Measurements from ENCODE around the gene LRRC59.

The LRRC59 gene

GRCh38 chr17:50397111-50397918, at the start of gene LRRC59:
Gene LRRC59, minus strand, starts transcription at chr17:50397523. Its CDS starts 206 bp downstream, at chr17:50397317.
- peak; percentile 59 for DNase-seq (ENCODE audit: low read depth)
- in situ Hi-C loops (cut with HindIII; ENCODE audit: low sequenced_read_pairs), result no loop called here
- TF ChIP-seq, protein P1, sequence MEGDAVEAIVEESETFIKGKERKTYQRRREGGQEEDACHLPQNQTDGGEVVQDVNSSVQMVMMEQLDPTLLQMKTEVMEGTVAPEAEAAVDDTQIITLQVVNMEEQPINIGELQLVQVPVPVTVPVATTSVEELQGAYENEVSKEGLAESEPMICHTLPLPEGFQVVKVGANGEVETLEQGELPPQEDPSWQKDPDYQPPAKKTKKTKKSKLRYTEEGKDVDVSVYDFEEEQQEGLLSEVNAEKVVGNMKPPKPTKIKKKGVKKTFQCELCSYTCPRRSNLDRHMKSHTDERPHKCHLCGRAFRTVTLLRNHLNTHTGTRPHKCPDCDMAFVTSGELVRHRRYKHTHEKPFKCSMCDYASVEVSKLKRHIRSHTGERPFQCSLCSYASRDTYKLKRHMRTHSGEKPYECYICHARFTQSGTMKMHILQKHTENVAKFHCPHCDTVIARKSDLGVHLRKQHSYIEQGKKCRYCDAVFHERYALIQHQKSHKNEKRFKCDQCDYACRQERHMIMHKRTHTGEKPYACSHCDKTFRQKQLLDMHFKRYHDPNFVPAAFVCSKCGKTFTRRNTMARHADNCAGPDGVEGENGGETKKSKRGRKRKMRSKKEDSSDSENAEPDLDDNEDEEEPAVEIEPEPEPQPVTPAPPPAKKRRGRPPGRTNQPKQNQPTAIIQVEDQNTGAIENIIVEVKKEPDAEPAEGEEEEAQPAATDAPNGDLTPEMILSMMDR (IDR thresholded peaks at IDR 0.05; ENCODE audit: low read depth, low read length, missing control alignments), result peak; percentile 89
- H3K4me3 ChIP-seq (ENCODE audit: low read depth, low read length), result peak within 1 kb of the TSS; percentile 88

DNA sequence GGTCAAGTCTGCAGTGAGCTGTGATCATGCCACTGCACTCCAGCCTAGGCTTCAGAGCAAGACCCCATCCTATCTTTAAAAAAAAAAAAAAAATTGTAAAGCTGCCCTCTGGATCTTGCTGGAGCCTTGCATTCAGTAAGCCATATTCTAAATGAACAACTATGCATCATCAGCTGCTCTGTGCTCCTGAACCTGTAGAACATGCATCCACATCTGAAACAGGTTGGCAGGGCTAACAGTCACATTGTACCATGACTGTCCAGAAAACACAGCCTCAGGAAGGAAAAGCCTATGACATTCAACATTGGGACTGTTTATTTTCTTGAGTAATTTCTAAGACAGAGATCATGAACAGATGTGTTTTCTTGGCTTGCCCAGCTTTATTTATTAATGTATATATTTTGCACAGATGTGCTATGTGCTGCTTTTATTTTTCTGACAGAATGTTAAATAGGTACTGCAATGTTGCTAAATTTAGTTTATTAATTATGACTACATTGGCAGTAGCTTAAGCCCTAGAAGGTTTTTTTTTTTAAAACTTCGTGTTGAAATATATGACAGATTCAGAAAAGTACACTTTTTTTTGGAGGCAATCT, 48.5 kb upstream of the LRRC59 start:
- DNase-seq (ENCODE audit: low read depth), result no peak
- in situ Hi-C loops (cut with HindIII; ENCODE audit: low sequenced_read_pairs), result no loop called here
- TF ChIP-seq, protein P1 (IDR thresholded peaks at IDR 0.05; ENCODE audit: low read depth, low read length, missing control alignments), result no peak
- no peak overlapping the region for H3K4me3 ChIP-seq (ENCODE audit: low read depth, low read length)

DNA sequence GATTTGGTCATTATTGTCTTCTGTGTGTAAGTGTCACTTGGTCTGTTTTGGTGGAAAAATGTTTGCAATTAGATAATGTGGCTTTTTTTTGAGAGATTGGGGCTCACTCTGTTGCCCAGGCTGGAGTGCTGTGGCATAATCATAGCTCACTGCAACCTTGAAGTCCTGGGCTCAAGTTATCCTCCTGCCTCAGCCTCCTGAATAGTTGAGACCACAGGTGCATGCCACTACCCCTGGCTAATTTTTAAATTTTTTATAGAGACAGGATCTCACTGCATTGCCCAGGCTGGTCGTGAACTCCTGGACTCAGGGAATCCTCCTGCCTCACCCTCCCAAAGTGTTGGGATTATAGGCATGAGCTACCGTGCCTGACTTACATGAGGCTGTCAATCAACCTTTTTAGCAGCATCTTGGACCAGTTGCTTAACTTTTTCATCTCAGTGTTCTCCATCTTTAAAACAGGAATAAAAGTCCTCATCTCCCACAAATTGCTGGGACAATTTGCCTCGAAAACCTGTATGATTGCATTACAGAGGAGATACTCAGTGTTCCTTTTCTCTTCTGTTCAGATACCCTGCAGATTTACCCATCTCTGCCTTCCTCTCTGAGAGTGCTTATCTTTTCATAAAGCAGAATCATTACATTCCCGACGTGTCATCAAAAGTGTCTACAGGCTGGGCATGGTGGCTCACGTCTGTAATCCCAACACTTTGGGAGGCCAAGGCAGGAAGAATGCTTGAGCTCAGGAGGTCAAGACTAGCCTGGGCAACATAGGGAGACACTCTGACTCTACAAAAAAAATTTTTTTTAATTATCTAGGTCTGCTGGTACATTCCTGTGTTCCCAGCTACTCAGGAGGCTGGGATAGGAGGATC, 47.8 kb upstream of the LRRC59 start:
- in situ Hi-C loops (cut with HindIII; ENCODE audit: low sequenced_read_pairs), result no loop called here
- H3K4me3 ChIP-seq (ENCODE audit: low read depth, low read length), result no peak overlapping the region

GRCh38 chr17:50443505-50443974, 46.2 kb upstream of the LRRC59 start:
- DNase-seq (ENCODE audit: low read depth), result no peak
- TF ChIP-seq, protein P1 (IDR thresholded peaks at IDR 0.05; ENCODE audit: low read depth, low read length, missing control alignments), result no peak
- no peak overlapping the region for H3K4me3 ChIP-seq (ENCODE audit: low read depth, low read length)
- in situ Hi-C loops (cut with HindIII; ENCODE audit: low sequenced_read_pairs), result no loop called here

More for the DNA sequence above, 47.8 kb upstream of the LRRC59 start:
- DNase-seq (ENCODE audit: low read depth), result no peak
- TF ChIP-seq, protein P1 (IDR thresholded peaks at IDR 0.05; ENCODE audit: low read depth, low read length, missing control alignments), result no peak

- TF ChIP-seq, protein P1 (IDR thresholded peaks at IDR 0.05; ENCODE audit: low read depth, low read length, missing control alignments), result no peak
- in situ Hi-C loops (cut with HindIII; ENCODE audit: low sequenced_read_pairs), result no loop called here
- no peak for DNase-seq (ENCODE audit: low read depth)
- no peak overlapping the region for H3K4me3 ChIP-seq (ENCODE audit: low read depth, low read length)
Observed at GRCh38 chr17:50440838-50441829, 43.8 kb upstream of the LRRC59 start.
